GM19035 (cell line): Measurements from ENCODE around the gene LGALS14.
"Not testable (repeated sequence)": the region's sequence is repeated elsewhere in the genome, so short reads cannot be mapped to it uniquely, and the experiment has no call there.

Experiments used
- ATAC-seq: cut with Tn5 transposase; IDR thresholded peaks from one replicate; pipeline ENCODE4 v1.9.1; 2021; ENCODE audit not compliant: unreplicated experiment

The LGALS14 gene

GRCh38 chr19:39704181-39705044, at the start of gene LGALS14:
Gene LGALS14, plus strand, starts transcription at chr19:39704481. Its CDS starts 48 bp downstream, at chr19:39704529.
- ATAC-seq = no peak

GRCh38 chr19:39655613-39656012, 48.7 kb upstream of the LGALS14 start, which contains the start of gene LGALS16:
Gene LGALS16, plus strand, starts transcription at chr19:39655913. Its CDS starts 49 bp downstream, at chr19:39655962.
- no peak for ATAC-seq

DNA sequence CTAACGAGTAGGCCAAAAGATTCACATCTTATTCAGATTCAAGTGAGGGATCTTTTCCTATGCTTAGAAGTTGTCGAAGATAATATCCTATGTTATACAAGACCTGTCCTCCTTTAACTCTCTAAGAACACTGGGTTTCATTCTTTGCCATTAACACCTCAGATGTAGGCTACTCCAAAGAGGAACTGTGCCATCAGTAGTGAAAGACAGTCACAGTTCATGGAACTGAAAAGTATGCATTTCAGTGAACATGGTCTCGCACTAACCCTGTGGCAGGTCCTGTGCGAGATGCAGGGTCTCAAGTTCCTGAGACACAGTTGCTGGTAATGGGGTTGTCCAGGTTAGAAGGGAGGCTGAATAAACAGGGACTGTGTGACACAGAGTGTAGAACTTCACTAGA, 44.5 kb upstream of the LGALS14 start:
- no peak for ATAC-seq

DNA sequence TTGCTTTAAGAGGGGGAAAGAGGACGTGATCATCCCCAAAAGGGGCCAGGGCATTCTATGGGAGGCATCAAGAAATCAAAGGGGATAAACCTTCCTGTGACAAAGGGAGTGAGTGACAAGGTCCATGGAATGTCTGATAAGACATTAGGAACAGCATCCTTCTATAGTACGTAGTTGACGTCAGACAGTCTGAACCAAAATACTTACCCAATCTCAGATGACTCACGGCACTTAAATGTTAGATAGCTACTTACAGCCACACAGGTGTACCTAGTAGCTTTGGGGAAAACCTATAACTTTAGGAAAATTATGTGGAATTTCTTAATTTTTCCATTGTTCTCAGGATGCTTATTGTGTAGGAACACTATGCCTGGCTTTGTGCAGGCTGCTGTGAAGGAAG, 43.6 kb upstream of the LGALS14 start:
- no peak for ATAC-seq

DNA sequence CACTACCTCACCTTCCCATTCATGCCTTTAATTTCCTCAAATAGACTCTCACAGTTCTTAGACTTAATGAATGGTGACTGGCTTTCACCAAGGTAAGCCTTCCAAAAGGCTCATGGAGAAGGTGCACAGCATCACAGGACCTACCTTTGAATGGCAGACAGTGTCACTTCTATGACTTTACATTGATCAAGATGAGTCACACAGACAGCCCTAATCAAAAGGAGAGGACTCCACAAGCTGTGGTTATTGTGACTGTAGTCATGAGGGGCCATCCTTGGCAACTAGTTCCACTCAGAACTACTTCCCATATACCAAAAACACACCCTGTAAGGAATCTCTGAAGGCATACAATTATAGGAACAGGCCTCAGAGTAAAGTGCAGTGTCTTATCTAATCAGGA, 42.7 kb upstream of the LGALS14 start:
- ATAC-seq = no peak

DNA sequence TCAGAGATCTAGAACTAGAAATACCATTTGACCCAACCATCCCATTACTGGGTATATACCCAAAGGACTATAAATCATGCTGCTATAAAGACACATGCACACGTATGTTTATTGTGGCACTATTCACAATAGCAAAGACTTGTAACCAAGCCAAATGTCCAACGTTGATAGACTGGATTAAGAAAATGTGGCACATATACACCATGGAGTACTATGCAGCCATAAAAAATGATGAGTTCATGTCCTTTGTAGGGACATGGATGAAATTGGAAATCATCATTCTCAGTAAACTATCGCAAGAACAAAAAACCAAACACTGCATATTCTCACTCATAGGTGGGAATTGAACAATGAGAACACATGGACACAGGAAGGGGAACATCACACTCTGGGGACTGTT, 34.4 kb upstream of the LGALS14 start:
- not testable (repeated sequence) for ATAC-seq

- no peak for ATAC-seq
These were observed 33.3 kb upstream of the LGALS14 start for GRCh38 chr19:39670998-39671397.

DNA sequence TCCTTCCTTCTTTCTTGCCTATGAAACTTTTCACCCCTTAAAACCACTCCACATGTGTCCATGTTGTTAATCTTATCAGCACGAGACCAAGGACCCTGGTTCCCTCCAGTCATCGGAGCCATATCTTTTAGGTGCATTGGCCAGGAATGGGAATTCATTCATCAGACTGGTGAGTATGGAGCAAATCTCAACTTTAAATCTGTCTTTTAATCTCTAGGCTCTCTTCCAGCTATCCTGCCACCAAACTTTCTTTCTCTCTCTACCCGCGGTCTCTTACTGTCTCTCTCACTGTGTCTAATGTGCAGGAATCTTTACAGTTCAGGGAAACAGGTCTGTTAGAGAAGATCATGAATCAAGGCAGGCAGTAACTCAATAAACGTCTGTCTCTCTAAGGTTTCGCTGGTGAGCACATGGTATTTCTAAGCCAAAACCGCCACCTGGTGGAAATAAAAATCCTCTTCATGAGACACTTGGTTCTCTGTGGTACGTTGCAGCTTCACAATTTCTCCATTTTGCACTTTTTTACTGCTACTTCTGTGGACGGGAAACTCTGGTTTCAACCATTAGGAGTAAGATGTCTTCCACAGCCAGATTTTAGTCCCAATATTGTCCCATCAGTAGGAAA, 32.4 kb upstream of the LGALS14 start:
- no peak for ATAC-seq

DNA sequence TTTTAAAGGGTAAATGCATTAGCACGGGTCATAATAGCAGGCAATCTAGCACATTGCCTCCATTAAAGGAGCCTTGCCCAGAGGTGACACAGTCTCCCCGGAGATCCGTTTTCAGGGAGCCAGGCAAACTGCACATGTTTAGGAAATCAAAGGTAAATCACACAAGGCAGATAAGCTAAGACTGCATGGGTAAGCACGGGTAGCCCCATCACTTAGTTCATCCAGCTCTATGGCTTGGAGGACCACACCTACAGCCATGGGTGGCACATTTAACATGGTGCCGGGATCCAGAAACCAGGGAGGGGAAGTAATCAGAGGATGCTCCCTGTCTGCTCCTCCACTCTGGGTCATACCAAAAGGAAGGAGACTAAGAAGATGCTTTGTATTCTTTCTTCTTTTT, 31.8 kb upstream of the LGALS14 start:
- ATAC-seq = no peak

DNA sequence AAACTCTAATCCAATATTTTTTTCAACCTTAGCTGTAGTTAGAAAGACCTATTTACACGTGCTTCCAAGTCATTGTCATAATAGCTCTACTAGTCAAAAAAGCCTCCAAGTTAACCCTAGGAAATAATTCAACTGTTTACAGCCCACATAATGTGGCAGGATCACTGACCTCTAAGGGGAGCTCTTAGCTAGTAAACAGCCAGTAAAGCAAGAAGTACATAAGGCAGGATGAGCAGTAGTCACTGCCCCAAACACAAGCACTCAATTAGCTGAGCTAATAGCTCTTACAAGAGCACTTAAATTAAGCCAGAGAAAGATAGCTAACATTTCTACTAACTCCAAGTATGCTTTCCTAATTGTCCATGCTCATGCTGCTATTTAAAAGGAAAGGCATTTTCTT, 30.4 kb upstream of the LGALS14 start:
- not testable (repeated sequence) for ATAC-seq

DNA sequence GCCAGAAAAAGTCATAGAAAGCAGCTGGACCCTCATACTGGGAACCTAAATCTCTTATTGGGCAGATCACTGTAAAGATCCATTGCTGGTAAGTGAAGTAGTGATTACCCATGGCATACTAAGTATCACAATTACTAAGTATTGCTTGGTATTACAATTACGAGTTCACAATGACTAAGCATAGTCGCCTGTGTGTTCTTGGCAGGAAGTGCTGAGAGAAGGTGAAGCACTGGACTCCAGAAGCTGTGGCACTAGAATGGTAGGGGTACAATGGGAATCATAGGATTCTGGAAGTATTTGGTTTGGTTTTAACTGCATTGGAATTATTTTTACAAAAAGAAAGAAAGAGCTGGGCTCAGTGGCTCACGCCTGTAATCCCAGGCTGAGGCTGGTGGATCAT, 28.3 kb upstream of the LGALS14 start:
- no peak for ATAC-seq

DNA sequence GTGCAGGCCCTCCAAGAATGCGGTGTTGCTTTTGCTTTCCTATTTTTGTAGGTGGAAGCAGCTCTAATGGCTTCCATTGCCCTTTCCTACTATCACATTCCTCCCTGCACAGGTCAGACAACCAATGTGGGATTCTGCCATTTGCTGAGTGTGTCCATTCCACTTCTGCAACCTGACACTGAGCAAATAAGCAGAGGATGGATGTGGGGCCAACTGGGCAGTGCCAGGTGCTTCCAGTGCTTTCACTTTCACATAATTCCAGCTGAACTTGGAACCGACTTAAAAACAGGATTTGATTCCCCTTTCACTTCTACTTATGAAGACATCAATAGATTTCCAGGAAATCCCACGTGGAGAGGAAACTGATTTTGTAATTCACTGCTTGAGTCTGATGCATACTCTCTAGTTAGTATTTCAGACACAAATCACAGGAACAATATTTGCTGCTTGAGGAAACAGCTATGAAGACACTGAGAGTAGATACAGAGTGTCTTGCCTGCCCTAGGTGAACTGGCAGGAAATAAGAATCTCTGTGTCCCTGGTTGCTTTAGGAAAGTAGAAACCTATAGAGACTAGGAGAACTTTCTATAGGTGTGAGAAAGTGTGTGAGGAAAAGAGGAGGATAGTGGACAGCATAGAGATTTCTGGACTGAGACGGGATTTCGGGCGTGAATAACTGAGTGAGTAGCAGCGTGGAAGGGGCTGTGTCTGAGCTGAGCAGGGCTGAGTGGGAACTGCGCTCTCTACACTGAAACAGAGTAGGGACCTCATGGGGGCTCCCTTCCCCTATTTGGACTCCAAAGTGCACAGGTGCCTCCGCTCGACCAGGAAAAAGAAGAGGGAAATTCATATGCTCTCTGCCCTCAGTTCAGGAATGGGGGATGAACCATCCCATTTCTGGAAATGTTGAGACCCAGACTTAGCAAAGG, 26.1 kb upstream of the LGALS14 start:
- no peak for ATAC-seq

- peak; percentile 61 for ATAC-seq
These were observed 25.1 kb upstream of the LGALS14 start for GRCh38 chr19:39679056-39679790.

- ATAC-seq = peak; percentile 7
These were observed 24.5 kb upstream of the LGALS14 start for GRCh38 chr19:39679791-39680168.

DNA sequence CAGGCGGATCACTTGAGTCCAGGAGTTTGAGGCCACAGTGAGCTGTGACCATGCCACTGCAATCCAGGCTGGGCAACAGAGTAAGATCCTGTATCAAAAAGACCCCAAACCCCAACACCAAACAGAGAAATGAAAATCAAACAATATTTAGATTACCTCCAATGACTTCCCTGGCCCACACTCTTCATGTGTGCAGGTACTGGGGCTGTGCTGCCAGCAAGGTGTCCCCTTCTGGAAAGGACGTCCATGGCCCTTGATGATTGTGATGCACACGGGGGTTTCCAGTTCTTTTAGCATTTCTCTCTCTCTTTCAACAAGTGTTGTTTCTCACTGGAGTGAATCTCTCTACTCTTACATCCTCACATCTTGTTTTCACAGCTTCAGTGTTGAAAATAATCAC, 23.7 kb upstream of the LGALS14 start:
- no peak for ATAC-seq

DNA sequence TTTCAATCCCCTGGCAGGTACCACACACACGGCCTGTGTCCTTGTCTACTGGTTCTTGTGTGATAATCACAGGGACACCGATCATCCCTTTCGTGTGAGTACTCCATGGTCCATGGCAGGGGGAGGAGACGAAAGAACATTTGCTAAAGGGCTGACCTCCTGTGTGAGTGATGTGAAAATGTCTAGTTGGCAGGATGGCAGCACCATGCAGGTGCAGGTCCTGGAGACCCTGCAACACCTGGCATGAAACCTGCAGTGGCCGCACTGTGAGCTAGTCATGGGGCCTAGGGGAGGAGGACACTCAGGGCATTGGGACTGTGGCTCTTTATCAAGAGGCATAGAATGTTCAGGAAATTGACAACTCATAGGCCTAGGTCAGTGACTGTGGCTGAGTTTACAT, 22.9 kb upstream of the LGALS14 start:
- no peak for ATAC-seq

DNA sequence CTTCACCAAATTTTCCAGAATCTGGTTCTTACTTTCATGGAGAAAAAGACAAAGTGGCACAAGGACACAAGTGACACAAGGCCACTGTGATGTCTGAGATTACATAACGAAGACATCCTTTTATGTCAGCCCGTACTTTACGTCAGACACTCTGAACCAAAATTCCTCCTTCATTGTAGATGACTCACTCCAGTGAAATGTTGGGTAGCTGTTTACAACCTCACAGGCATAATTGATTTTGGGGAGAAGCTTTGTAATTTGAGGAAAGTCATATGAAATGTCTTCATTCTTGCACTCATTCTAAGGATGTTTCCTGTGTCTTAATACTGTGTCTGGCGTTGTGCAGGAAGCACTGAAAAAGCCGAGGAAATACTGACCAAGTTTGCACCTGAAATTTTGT, 20.0 kb upstream of the LGALS14 start:
- ATAC-seq = no peak

- no peak for ATAC-seq
These were observed 17.5 kb upstream of the LGALS14 start for GRCh38 chr19:39686739-39687138.

DNA sequence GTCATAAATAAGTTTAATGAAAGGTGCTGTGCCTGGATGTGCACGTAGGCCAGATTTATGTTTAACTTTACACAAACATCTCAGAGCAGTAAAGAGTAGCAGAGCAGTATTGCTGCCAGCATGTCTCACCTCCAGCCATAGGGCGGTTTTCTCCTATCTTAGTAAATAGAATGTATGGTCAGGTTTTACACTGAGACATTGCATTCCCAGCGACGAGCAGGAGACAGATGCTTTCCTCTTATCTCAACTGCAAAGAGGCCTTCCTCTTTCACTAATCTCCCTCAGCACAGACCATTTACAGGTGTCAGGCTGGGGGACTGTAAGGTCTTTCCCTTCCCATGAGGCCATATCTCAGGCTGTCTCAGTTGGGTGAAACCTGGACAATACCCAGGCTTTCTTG, 15.6 kb upstream of the LGALS14 start:
- ATAC-seq = not testable (repeated sequence)

DNA sequence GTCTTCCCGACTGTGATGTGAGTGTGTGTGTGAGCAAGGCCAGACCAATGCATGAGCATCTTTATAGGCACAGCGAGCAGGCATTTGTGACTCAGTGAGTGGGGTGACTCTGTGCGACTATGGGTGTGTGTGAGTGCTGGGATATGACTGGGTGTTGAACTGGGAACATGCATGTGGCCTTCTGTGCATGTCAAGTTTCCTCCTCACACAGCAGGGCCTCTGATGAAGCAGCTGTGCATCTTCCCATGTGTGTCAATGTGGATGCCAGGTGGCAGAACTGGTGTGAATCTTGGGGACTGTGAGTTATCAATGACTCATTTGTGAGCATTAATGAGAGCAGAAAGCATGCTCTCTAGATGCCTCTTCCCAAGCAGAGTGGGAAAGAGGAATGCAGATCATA, 12.1 kb upstream of the LGALS14 start:
- ATAC-seq = no peak

DNA sequence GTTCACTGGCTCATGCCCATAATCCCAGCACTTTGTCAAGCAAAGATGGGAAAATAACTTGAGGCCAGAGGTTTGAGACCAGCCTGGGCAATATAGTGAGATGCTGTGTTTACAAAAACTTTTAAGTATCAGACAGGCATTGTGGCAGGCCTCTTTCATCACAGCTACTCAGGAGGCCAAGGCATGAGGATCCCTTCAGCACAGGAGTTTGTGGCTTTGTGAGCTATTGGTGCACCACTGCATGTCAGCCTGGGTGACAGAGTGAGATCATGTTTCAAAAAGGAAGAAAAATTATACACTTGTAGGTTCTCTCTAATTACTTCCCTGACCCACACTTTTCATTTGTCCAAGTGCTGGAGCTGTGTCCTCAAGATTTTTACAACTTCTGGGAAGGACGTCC, 11.5 kb upstream of the LGALS14 start:
- ATAC-seq = no peak
